CD4-positive, alpha-beta memory T cell (primary cell): ENCODE results near the gene RNF180. TPM values are rescaled to one million over a fixed set of nuclear protein-coding genes. Genes with fewer than 3 reads are reported as not detected.
"Not testable (repeated sequence)": the region's sequence is repeated elsewhere in the genome, so short reads cannot be mapped to it uniquely, and the experiment has no call there.

Source experiments
- CTCF ChIA-PET: fragments of 350-600 bp; sonication (Branson Sonifier 250); formaldehyde crosslinking; loops from one replicate; lab custom pipeline; 2021; ENCODE audit warnings: inconsistent platforms; ENCODE audit not compliant: partially characterized antibody; lab: Charles Lee
- POLR2A ChIA-PET: fragments of 350-600 bp; sonication (Branson Sonifier 250); formaldehyde crosslinking; loops from one replicate; lab custom pipeline; 2021; ENCODE audit not compliant: partially characterized antibody; lab: Charles Lee
- DNase-seq, 5 donors: peaks; one replicate each; pipeline versions ENCODE4 v3.0.0 to v3.0.0-alpha.2; 2020 to 2022; ENCODE audit warnings: mixed read lengths in 1 of 5
- H3K27ac ChIP-seq: one replicate; pipeline ENCODE4 v1.7.0; 2013; ENCODE audit warnings: low read depth, low read length
- H3K27me3 ChIP-seq: 2 replicates; pipeline ENCODE4 v1.7.0; 2013; ENCODE audit warnings: mild to moderate bottlenecking, low read length, moderate library complexity; ENCODE audit not compliant: insufficient read depth
- H3K36me3 ChIP-seq: 2 replicates; pipeline ENCODE4 v1.7.0; 2013; ENCODE audit warnings: mild to moderate bottlenecking, low read length, moderate library complexity; ENCODE audit not compliant: insufficient read depth
- H3K4me1 ChIP-seq: 2 replicates; pipeline ENCODE4 v1.7.0; 2013; ENCODE audit warnings: mild to moderate bottlenecking, low read length, moderate library complexity; ENCODE audit not compliant: insufficient read depth
- H3K4me3 ChIP-seq, 2 donors: one replicate each; pipeline ENCODE4 v1.7.0; 2013; ENCODE audit warnings: low read length in 2 of 2, mild to moderate bottlenecking in 1 of 2
- H3K9me3 ChIP-seq, 2 donors: one replicate each; pipeline ENCODE4 v1.7.0; 2013; ENCODE audit warnings: low read length in 2 of 2, control low read depth in 1 of 2; ENCODE audit not compliant: control insufficient read depth in 1 of 2
- H3K27ac Mint-ChIP-seq, 7 donors: one replicate each; pipeline ENCODE4 v1.8.0; 2020 to 2021; ENCODE audit warnings: mixed read lengths in 7 of 7, mild to moderate bottlenecking in 6 of 7, inconsistent platforms in 3 of 7, moderate library complexity in 3 of 7
- H3K27me3 Mint-ChIP-seq, 2 donors: one replicate each; pipeline ENCODE4 v1.8.0; 2020 to 2021; ENCODE audit warnings: mixed read lengths in 2 of 2
- H3K36me3 Mint-ChIP-seq, 2 donors: one replicate each; pipeline ENCODE4 v1.8.0; 2020 to 2021; ENCODE audit warnings: mixed read lengths in 2 of 2, inconsistent platforms in 1 of 2, mild to moderate bottlenecking in 1 of 2
- H3K4me1 Mint-ChIP-seq, 4 donors: one replicate each; pipeline ENCODE4 v1.8.0; 2020 to 2021; ENCODE audit warnings: mixed read lengths in 4 of 4, mild to moderate bottlenecking in 1 of 4
- H3K4me3 Mint-ChIP-seq, 8 donors: one replicate each; pipeline ENCODE4 v1.8.0; 2020 to 2021; ENCODE audit warnings: mixed read lengths in 8 of 8, mild to moderate bottlenecking in 7 of 8, moderate library complexity in 6 of 8, inconsistent platforms in 3 of 8
- H3K9me3 Mint-ChIP-seq, 8 donors: one replicate each; pipeline ENCODE4 v1.8.0; 2020 to 2021; ENCODE audit warnings: mixed read lengths in 8 of 8, mild to moderate bottlenecking in 5 of 8, inconsistent platforms in 3 of 8, moderate library complexity in 1 of 8
- intact Hi-C: fragments of 100-400 bp; cut with micrococcal nuclease; formaldehyde crosslinking; loops from one replicate; pipeline ENCODE4 v1.15.1; 2023
- polyA plus RNA-seq, 2 donors: library from polyadenylated mRNA; unstranded; fragments of 300-500 nt; fragmentation: Illumina TruSeq; gene quantifications; one replicate each; pipeline ENCODE4 v1.2.3, GENCODE V29; 2021
- total RNA-seq, 2 experiments: library from RNA; stranded (reverse); gene quantifications; one replicate each; pipeline ENCODE4 v1.2.3, GENCODE V29; 2021

RNF180 gene
- total and polyA plus RNA-seq, 4 experiments from 2014 or later, result not detected

DNA sequence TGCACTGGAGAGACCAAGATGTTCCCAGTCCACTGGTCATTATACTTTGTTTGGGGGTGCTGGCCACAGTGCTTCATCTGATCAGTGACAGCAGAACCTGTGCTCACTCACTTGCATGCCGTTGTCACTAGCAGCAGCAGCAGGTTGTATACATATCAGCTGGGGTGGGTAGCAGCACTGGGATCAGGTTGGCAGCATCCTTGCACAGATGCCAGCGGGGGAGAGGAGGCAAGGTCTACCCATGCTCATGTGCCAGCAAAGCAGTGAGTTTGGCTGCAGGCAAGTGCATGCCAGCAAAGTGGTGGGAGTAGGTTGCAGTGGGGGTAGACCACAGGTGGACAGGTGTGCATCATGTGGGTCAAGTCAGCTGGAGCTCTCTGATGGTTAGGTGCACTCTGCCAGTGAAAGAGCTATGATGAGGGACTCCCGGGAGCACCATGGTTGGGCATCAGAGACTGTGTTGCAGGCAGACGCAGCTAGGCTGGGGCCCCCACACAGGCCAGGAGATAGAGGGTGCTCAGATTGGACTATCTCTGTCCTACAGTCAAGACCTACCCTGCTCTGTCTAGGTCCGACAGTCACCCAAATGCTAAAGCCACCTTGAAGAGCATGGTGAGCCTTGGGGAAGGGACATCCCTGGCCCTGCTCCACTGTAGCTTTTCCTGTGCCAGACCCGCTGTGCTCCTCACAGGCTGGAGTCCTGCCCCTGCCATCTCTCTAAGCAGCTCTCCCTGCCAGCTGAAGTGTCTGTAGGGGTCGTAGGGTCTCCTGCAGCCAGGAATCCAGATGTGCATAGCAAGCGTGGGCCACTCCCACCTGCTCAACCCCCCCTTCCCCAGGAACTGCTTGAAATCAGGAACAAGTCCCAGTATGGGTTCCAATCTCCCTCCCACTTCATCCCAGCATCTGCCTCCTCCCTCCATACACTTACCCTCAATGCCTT lies 119.8 kb downstream of the RNF180 start:
- Histone ChIP-seq H3K4me3 (no peak overlapping the region), H3K4me1 (no peaks in the 10 kb centered on the region), H3K36me3 (no peaks in the 10 kb centered on the region), H3K27me3 (no peaks in the 10 kb centered on the region), H3K9me3 (no peaks in the 10 kb centered on the region), H3K27ac (no peak overlapping the region)
- peaks cover 3 to 22% (median 10%) of the 10 kb centered on the region in 8 donors for H3K9me3 Mint-ChIP-seq
- intact Hi-C loops, result no loop called here
- H3K36me3 Mint-ChIP-seq, result no peaks in the 10 kb centered on the region
- peak in 1 of 5 donors; percentile 36 for DNase-seq
- no peak overlapping the region for H3K4me3 Mint-ChIP-seq
- ChIA-PET CTCF (no interaction called here), POLR2A (no interaction called here)
- H3K27me3 Mint-ChIP-seq, result no peaks in the 10 kb centered on the region
- no peaks in the 10 kb centered on the region for H3K4me1 Mint-ChIP-seq
- H3K27ac Mint-ChIP-seq, result no peak overlapping the region

DNA sequence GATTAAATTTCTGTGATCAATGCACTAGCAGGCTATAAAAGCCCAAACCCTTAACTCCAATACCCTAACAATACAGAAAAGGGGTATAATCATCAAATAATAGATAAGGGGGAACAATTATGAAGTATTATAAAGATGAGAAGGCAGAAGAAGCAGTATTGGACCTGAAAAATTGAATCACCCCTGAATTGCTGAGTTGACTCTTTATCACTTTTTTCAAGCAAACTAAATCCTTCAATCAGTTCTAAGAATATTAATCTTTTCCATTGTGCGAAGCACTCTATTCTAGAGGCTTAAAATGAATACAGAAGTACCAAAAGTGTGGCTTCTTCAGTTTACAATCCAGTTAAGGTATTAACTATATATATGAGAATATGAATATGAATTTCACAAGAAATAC lies 120.7 kb downstream of the RNF180 start:
- CTCF ChIA-PET, result no interaction called here
- POLR2A ChIA-PET, result no interaction called here
- Histone ChIP-seq H3K4me1 (no peaks in the 10 kb centered on the region), H3K27me3 (no peaks in the 10 kb centered on the region), H3K9me3 (no peaks in the 10 kb centered on the region), H3K36me3 (no peaks in the 10 kb centered on the region), H3K27ac (no peak overlapping the region), H3K4me3 (no peak overlapping the region)
- Mint-ChIP-seq H3K9me3 (peaks cover 3 to 21% (median 10%) of the 10 kb centered on the region in 8 donors), H3K4me3 (no peak overlapping the region), H3K36me3 (no peaks in the 10 kb centered on the region), H3K27me3 (no peaks in the 10 kb centered on the region), H3K27ac (no peak overlapping the region), H3K4me1 (no peaks in the 10 kb centered on the region)
- DNase-seq, result no peak
- intact Hi-C loops, result no loop called here

DNA sequence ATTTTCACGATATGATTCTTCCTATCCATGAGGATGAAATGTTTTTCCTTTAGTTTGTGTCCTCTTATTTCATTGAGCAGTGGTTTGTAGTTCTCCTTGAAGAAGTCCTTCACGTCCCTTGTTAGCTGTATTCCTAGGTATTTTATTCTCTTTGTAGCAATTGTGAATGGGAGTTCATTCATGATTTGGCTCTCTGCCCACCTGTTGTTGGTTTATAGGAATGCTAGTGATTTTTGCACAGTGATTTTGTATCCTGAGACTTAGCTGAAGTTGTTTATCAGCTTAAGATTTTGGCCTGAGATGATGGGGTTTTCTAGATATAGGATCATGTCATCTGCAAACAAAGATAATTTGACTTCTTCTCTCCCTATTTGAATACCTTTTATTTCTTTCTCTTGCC lies 122.9 kb downstream of the RNF180 start:
- H3K27me3 Mint-ChIP-seq, intact Hi-C loops, H3K4me3 ChIP-seq, H3K4me1 Mint-ChIP-seq, CTCF ChIA-PET, H3K9me3 ChIP-seq, H3K27ac ChIP-seq, H3K27ac Mint-ChIP-seq, H3K36me3 Mint-ChIP-seq, H3K4me3 Mint-ChIP-seq, H3K4me1 ChIP-seq, H3K27me3 ChIP-seq, DNase-seq, H3K36me3 ChIP-seq, POLR2A ChIA-PET: not testable (repeated sequence)
- H3K9me3 Mint-ChIP-seq, result peaks cover 0 to 12% (median 10%) of the 10 kb centered on the region in 8 donors

- H3K27me3 ChIP-seq, result no peaks in the 10 kb centered on the region
- H3K9me3 ChIP-seq, result no peaks in the 10 kb centered on the region
- intact Hi-C loops, result no loop called here
- no peak overlapping the region for H3K4me3 ChIP-seq
- Mint-ChIP-seq H3K36me3 (no peaks in the 10 kb centered on the region), H3K4me3 (no peak overlapping the region), H3K27ac (no peak overlapping the region), H3K9me3 (peaks cover 0 to 8% (median 4%) of the 10 kb centered on the region in 8 donors), H3K4me1 (no peaks in the 10 kb centered on the region), H3K27me3 (no peaks in the 10 kb centered on the region)
- no peak for DNase-seq
- no peaks in the 10 kb centered on the region for H3K36me3 ChIP-seq
- ChIA-PET CTCF (no interaction called here), POLR2A (no interaction called here)
- no peak overlapping the region for H3K27ac ChIP-seq
- no peaks in the 10 kb centered on the region for H3K4me1 ChIP-seq
Measured at GRCh38 chr5:64292611-64293215, 127.1 kb downstream of the RNF180 start.

- H3K36me3 Mint-ChIP-seq, result no peaks in the 10 kb centered on the region
- CTCF ChIA-PET, result no interaction called here
- H3K4me1 Mint-ChIP-seq, result no peaks in the 10 kb centered on the region
- no peak overlapping the region for H3K27ac Mint-ChIP-seq
- Histone ChIP-seq H3K4me1 (no peaks in the 10 kb centered on the region), H3K36me3 (no peaks in the 10 kb centered on the region), H3K9me3 (no peaks in the 10 kb centered on the region), H3K27ac (no peak overlapping the region), H3K27me3 (no peaks in the 10 kb centered on the region), H3K4me3 (no peak overlapping the region)
- H3K27me3 Mint-ChIP-seq, result no peaks in the 10 kb centered on the region
- no peak for DNase-seq
- POLR2A ChIA-PET, result no interaction called here
- no peak overlapping the region for H3K4me3 Mint-ChIP-seq
- intact Hi-C loops, result no loop called here
- peaks cover 0 to 5% (median 3%) of the 10 kb centered on the region in 8 donors for H3K9me3 Mint-ChIP-seq
Measured at GRCh38 chr5:64295101-64295500, 129.5 kb downstream of the RNF180 start.

DNA sequence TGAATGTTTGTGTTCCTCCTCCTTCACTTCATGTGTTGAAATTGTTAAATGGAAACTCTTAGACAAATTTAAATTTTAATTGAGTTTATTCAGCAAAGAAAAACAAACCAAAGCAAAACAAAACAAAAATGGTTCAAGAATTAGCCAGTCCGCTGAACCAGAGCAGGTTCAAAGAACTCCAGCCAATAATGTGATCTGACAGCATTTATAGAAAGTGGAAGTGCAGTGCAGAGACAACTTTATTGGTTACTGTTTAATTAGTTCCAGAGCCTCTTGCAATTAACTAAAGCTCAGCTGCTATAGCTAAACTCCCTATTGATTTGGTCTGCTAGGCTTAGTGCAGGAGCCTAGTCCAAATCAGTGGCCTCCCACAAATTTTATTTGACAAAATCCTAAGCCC lies 132.9 kb downstream of the RNF180 start:
- DNase-seq, result no peak
- CTCF ChIA-PET, result no interaction called here
- Histone ChIP-seq H3K4me3 (no peak overlapping the region), H3K4me1 (no peaks in the 10 kb centered on the region), H3K36me3 (no peaks in the 10 kb centered on the region), H3K27ac (no peak overlapping the region), H3K9me3 (no peaks in the 10 kb centered on the region), H3K27me3 (no peaks in the 10 kb centered on the region)
- intact Hi-C loops, result no loop called here
- Mint-ChIP-seq H3K4me3 (no peak overlapping the region), H3K9me3 (peaks cover 0 to 3% (median 0%) of the 10 kb centered on the region in 8 donors), H3K27ac (no peak overlapping the region), H3K27me3 (no peaks in the 10 kb centered on the region), H3K4me1 (no peaks in the 10 kb centered on the region), H3K36me3 (no peaks in the 10 kb centered on the region)
- POLR2A ChIA-PET, result no interaction called here

- CTCF ChIA-PET, result no interaction called here
- DNase-seq, result no peak
- no peaks in the 10 kb centered on the region for H3K36me3 Mint-ChIP-seq
- no peaks in the 10 kb centered on the region for H3K27me3 Mint-ChIP-seq
- peaks cover 0 to 4% (median 0%) of the 10 kb centered on the region in 8 donors for H3K9me3 Mint-ChIP-seq
- no peak overlapping the region for H3K4me3 Mint-ChIP-seq
- no peak overlapping the region for H3K27ac Mint-ChIP-seq
- Histone ChIP-seq H3K36me3 (no peaks in the 10 kb centered on the region), H3K9me3 (no peaks in the 10 kb centered on the region), H3K4me1 (no peaks in the 10 kb centered on the region), H3K27ac (no peak overlapping the region), H3K27me3 (no peaks in the 10 kb centered on the region), H3K4me3 (no peak overlapping the region)
- H3K4me1 Mint-ChIP-seq, result no peaks in the 10 kb centered on the region
- intact Hi-C loops, result no loop called here
- POLR2A ChIA-PET, result no interaction called here
Measured at GRCh38 chr5:64299805-64300204, 134.2 kb downstream of the RNF180 start.
